Measurements from ENCODE around the gene C8B. TPM values are rescaled to one million over a fixed set of nuclear protein-coding genes. Genes with fewer than 3 reads are reported as not detected.

C8B gene
- total RNA-seq, 2 donors from 2014 or later, result not detected

DNA sequence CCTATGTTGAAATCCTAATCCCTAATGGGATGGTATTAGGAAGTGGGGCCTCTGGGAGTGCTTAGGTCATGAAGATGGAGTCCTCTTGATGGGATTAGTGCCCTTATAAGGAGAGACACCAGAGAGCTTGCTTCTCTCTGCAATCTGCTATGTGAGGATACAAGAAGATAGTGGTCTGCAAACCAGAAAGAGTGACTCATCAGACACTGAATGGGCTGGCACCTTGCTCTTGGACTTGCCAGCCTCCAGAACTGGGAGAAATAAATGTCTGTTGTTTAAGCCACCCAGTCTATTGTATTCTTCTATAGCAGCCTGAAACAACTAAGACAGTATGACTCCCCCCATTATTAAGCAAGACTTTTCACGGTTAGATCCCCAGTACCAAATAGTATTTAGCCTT is 43.3 kb downstream of the C8B start:
- no peak for ATAC-seq (ENCODE audit: insufficient number of reproducible peaks, low FRiP score, low read depth)
- Histone ChIP-seq H3K9me3 (no peaks in the 10 kb centered on the region), H3K36me3 (no peaks in the 10 kb centered on the region), H3K27ac (no peak overlapping the region), H3K4me3 (no peak overlapping the region), H3K27me3 (replicated peaks; ENCODE audit: insufficient read depth) (no peaks in the 10 kb centered on the region), H3K4me1 (ENCODE audit: control insufficient read depth in 1 of 2, low read depth in 2 of 2) (no peaks in the 10 kb centered on the region)
- DNase-seq (ENCODE audit: low spot score), result no peak
- TF ChIP-seq, protein P1, sequence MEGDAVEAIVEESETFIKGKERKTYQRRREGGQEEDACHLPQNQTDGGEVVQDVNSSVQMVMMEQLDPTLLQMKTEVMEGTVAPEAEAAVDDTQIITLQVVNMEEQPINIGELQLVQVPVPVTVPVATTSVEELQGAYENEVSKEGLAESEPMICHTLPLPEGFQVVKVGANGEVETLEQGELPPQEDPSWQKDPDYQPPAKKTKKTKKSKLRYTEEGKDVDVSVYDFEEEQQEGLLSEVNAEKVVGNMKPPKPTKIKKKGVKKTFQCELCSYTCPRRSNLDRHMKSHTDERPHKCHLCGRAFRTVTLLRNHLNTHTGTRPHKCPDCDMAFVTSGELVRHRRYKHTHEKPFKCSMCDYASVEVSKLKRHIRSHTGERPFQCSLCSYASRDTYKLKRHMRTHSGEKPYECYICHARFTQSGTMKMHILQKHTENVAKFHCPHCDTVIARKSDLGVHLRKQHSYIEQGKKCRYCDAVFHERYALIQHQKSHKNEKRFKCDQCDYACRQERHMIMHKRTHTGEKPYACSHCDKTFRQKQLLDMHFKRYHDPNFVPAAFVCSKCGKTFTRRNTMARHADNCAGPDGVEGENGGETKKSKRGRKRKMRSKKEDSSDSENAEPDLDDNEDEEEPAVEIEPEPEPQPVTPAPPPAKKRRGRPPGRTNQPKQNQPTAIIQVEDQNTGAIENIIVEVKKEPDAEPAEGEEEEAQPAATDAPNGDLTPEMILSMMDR (IDR thresholded peaks at IDR 0.05), result no peak

- no peaks in the 10 kb centered on the region for H3K4me1 ChIP-seq (ENCODE audit: control insufficient read depth in 1 of 2, low read depth in 2 of 2)
- H3K9me3 ChIP-seq, result no peaks in the 10 kb centered on the region
- H3K4me3 ChIP-seq, result no peak overlapping the region
- TF ChIP-seq, protein P1 (IDR thresholded peaks at IDR 0.05), result no peak
- no peak overlapping the region for H3K27ac ChIP-seq
- H3K36me3 ChIP-seq, result no peaks in the 10 kb centered on the region
- H3K27me3 ChIP-seq (replicated peaks; ENCODE audit: insufficient read depth), result no peaks in the 10 kb centered on the region
- DNase-seq (ENCODE audit: low spot score) (no peak), ATAC-seq (ENCODE audit: insufficient number of reproducible peaks, low FRiP score, low read depth) (no peak)
Observed at GRCh38 chr1:56922070-56922469, 43.7 kb downstream of the C8B start.

- no peaks in the 10 kb centered on the region for H3K36me3 ChIP-seq
- H3K4me1 ChIP-seq (ENCODE audit: control insufficient read depth in 1 of 2, low read depth in 2 of 2), result no peaks in the 10 kb centered on the region
- ATAC-seq (ENCODE audit: insufficient number of reproducible peaks, low FRiP score, low read depth), result no peak
- H3K4me3 ChIP-seq, result no peak overlapping the region
- DNase-seq (ENCODE audit: low spot score), result no peak
- no peak overlapping the region for H3K27ac ChIP-seq
- H3K27me3 ChIP-seq (replicated peaks; ENCODE audit: insufficient read depth), result no peaks in the 10 kb centered on the region
- no peaks in the 10 kb centered on the region for H3K9me3 ChIP-seq
- TF ChIP-seq, protein P1 (IDR thresholded peaks at IDR 0.05), result no peak
Observed at GRCh38 chr1:56921479-56921878, 44.3 kb downstream of the C8B start.

DNA sequence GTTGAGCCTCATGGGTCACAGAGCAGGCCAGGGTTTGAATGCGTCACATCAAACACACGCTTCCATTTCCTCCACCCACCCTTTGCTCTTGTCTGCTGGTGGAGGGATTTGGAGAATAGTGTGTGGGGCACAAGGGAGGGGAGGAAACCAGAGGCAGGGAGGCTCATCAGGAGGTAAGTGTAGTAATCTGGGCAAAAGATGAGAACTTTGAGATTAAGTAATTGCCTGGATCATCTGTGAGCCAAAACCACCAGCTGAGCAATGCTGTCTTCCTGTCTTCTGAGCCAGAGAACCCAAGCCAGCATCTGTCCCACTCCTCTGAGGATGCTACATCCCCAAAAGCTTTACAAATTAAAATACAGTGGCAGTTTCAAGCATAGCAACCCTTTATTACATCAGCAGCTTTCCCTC is 45.2 kb downstream of the C8B start:
- Histone ChIP-seq H3K4me1 (ENCODE audit: control insufficient read depth in 1 of 2, low read depth in 2 of 2) (no peaks in the 10 kb centered on the region), H3K27ac (no peak overlapping the region), H3K27me3 (replicated peaks; ENCODE audit: insufficient read depth) (no peaks in the 10 kb centered on the region), H3K36me3 (no peaks in the 10 kb centered on the region), H3K4me3 (no peak overlapping the region), H3K9me3 (no peaks in the 10 kb centered on the region)
- DNase-seq (ENCODE audit: low spot score), result no peak
- TF ChIP-seq, protein P1 (IDR thresholded peaks at IDR 0.05), result no peak
- no peak for ATAC-seq (ENCODE audit: insufficient number of reproducible peaks, low FRiP score, low read depth)

DNA sequence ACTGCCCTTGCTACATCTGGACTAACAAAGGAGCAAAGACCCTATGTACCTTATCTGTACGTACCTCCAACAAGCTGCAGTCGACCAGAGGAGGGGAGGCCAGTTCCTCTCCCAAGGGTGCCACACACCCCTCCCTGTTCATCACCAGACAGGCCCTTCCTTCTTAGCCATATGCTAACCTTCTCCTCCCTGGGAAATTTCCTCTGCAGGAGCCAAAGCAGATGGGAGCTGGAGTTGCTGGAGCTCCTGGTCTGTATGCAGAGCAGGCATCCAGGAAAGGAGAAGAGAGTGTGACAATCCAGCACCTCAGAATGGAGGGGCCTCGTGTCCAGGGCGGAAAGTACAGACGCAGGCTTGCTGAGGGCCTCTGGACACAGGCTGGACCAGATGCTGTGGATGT is 48.5 kb downstream of the C8B start:
- TF ChIP-seq, protein P1 (IDR thresholded peaks at IDR 0.05), result no peak
- no peak for ATAC-seq (ENCODE audit: insufficient number of reproducible peaks, low FRiP score, low read depth)
- no peaks in the 10 kb centered on the region for H3K36me3 ChIP-seq

More for the DNA sequence above, 48.5 kb downstream of the C8B start:
- Histone ChIP-seq H3K27ac (no peak overlapping the region), H3K27me3 (replicated peaks; ENCODE audit: insufficient read depth) (no peaks in the 10 kb centered on the region), H3K4me1 (ENCODE audit: control insufficient read depth in 1 of 2, low read depth in 2 of 2) (no peaks in the 10 kb centered on the region), H3K9me3 (no peaks in the 10 kb centered on the region), H3K4me3 (no peak overlapping the region)
- DNase-seq (ENCODE audit: low spot score), result no peak
